HCT116 (cell line): Measurements from ENCODE around the gene UTP11. TPM values are rescaled to one million over a fixed set of nuclear protein-coding genes. Genes with fewer than 3 reads are reported as not detected.

Source experiments
- ATAC-seq: fragments of 200-7000 bp; cut with Tn5 transposase; 2 replicates; pipeline ENCODE4 v1.9.1; 2020; ENCODE audit warnings: mild to moderate bottlenecking, moderate library complexity
- BruUV-seq: library from RNA; stranded (reverse); fragments of 400-500 nt; replicated peaks from 2 replicates; lab custom pipeline; 2021; lab: Mats Ljungman, UMichigan
- CTCF ChIA-PET: fragments of 300-600 bp; sonication (Branson Sonifier 250); formaldehyde crosslinking; loops from one replicate; lab custom pipeline; 2021; ENCODE audit warnings: antibody characterized with exemption; lab: Charles Lee
- POLR2A ChIA-PET: fragments of 300-600, 350-600 bp; sonication (Branson Sonifier 250); formaldehyde crosslinking; loops from one replicate; lab custom pipeline; 2021; ENCODE audit warnings: antibody characterized with exemption; lab: Charles Lee
- RAD21 ChIA-PET, 2 experiments: fragments of 300-600 bp; sonication (Branson Sonifier 250); formaldehyde crosslinking; loops; one replicate each; lab custom pipeline; 2023; ENCODE audit warnings: low total read pairs in 2 of 2; ENCODE audit not compliant: uncharacterized antibody in 2 of 2, unreplicated experiment in 2 of 2, low non-redundant PET in 1 of 2; lab: Charles Lee
- DNase-seq: peaks from one replicate; pipeline ENCODE4 v3.0.0-alpha.2; 2010; ENCODE audit warnings: low read depth, low spot score
- H2AFZ ChIP-seq: fragments of 200-600 bp; shearing (Covaris generic), sonication (generic); 2 replicates; pipeline ENCODE4 v1.6.1; 2017; ENCODE audit warnings: low read depth, mixed run types, mixed read lengths, antibody characterized with exemption, low read length; ENCODE audit not compliant: poor library complexity, severe bottlenecking
- H3K27ac ChIP-seq: 2 replicates; pipeline ENCODE4 v1.5.1; 2012; ENCODE audit warnings: low read depth, low read length
- H3K27me3 ChIP-seq: fragments of 200-600 bp; sonication (generic); 2 replicates; pipeline ENCODE4 v1.6.1; 2016; ENCODE audit warnings: mixed run types, low read length, mixed read lengths; ENCODE audit not compliant: insufficient read depth
- H3K36me3 ChIP-seq, 2 experiments: fragments of 200-500 bp in 1 of 2; fragments of 200-600 bp in 1 of 2; sonication (Bioruptor generic) in 1 of 2; sonication (generic) in 1 of 2; 2 replicates each; pipeline versions ENCODE4 v1.5.1 to v1.6.1; 2014 to 2016; ENCODE audit warnings: low read length in 2 of 2, inconsistent platforms in 1 of 2, mixed read lengths in 1 of 2, mixed run types in 1 of 2; ENCODE audit not compliant: insufficient read depth in 2 of 2, control insufficient read depth in 1 of 2
- H3K4me1 ChIP-seq, 2 experiments: fragments of 200-600 bp in 1 of 2; sonication (generic) in 1 of 2; 2 replicates each; pipeline versions ENCODE4 v1.5.1 to v1.6.1; 2012 to 2017; ENCODE audit warnings: low read length in 2 of 2, inconsistent platforms in 1 of 2, mild to moderate bottlenecking in 1 of 2, mixed read lengths in 1 of 2, mixed run types in 1 of 2, moderate library complexity in 1 of 2; ENCODE audit not compliant: insufficient read depth in 2 of 2, control insufficient read depth in 1 of 2
- H3K4me2 ChIP-seq: fragments of 200-600 bp; sonication (generic); 2 replicates; pipeline ENCODE4 v1.6.1; 2017; ENCODE audit warnings: mixed run types, low read length, mixed read lengths
- H3K4me3 ChIP-seq, 2 experiments: fragments of 200-600 bp in 1 of 2; sonication (generic) in 1 of 2; replicated peaks in 1 of 2; 2 replicates each; pipeline ENCODE4 v1.5.1; 2011 to 2016; ENCODE audit warnings: low read length in 2 of 2, control low read depth in 1 of 2, low read depth in 1 of 2, mild to moderate bottlenecking in 1 of 2, mixed read lengths in 1 of 2, mixed run types in 1 of 2
- H3K79me2 ChIP-seq: fragments of 200-600 bp; sonication (generic); 2 replicates; pipeline ENCODE4 v1.6.1; 2017; ENCODE audit warnings: mild to moderate bottlenecking, mixed run types, low read length, moderate library complexity, mixed read lengths; ENCODE audit not compliant: insufficient read depth
- H3K9ac ChIP-seq: fragments of 200-600 bp; sonication (generic); 2 replicates; pipeline ENCODE4 v1.6.1; 2016; ENCODE audit warnings: low read length, mixed read lengths
- H3K9me2 ChIP-seq: fragments of 200-600 bp; sonication (generic), shearing (Covaris generic); 2 replicates; pipeline ENCODE4 v1.6.1; 2017; ENCODE audit warnings: mixed run types, mild to moderate bottlenecking, moderate library complexity; ENCODE audit not compliant: insufficient read depth
- H3K9me3 ChIP-seq, 2 experiments: fragments of 200-500 bp in 1 of 2; fragments of 200-600 bp in 1 of 2; sonication (Bioruptor generic) in 1 of 2; sonication (generic) in 1 of 2; 2 replicates each; pipeline ENCODE4 v1.6.1; 2014 to 2017; ENCODE audit warnings: low read length in 2 of 2, mixed read lengths in 2 of 2, inconsistent platforms in 1 of 2, low read depth in 1 of 2, mild to moderate bottlenecking in 1 of 2, mixed run types in 1 of 2, moderate library complexity in 1 of 2; ENCODE audit not compliant: control insufficient read depth in 1 of 2, insufficient read depth in 1 of 2
- H4K20me1 ChIP-seq: fragments of 200-600 bp; sonication (generic), shearing (Covaris generic); 2 replicates; pipeline ENCODE4 v1.6.1; 2017; ENCODE audit warnings: mixed run types, mild to moderate bottlenecking, moderate library complexity; ENCODE audit not compliant: insufficient read depth
- CEBPB ChIP-seq: IDR thresholded peaks from 2 replicates; pipeline ENCODE4 v1.6.1; 2012; ENCODE audit warnings: low read depth
- EGR1 ChIP-seq: IDR thresholded peaks from 2 replicates; pipeline ENCODE4 v1.6.1; 2012; ENCODE audit warnings: low read depth
- ELF1 ChIP-seq: IDR thresholded peaks from 2 replicates; pipeline ENCODE4 v1.6.1; 2012; ENCODE audit warnings: low read depth, borderline replicate concordance
- EZH2 ChIP-seq: fragments of 200-600 bp; sonication (generic); IDR thresholded peaks from 2 replicates; pipeline ENCODE4 v1.6.1; 2017; ENCODE audit warnings: antibody characterized with exemption, mixed run types
- EZH2phosphoT487 ChIP-seq: fragments of 200-600 bp; IDR thresholded peaks from 2 replicates; pipeline ENCODE4 v1.6.1; 2018; ENCODE audit warnings: antibody characterized with exemption, borderline replicate concordance
- FOSL1 ChIP-seq: IDR thresholded peaks from 2 replicates; pipeline ENCODE4 v1.6.1; 2012; ENCODE audit warnings: low read depth
- POLR2A ChIP-seq: IDR thresholded peaks from 2 replicates; pipeline ENCODE4 v1.7.0; 2011; ENCODE audit warnings: borderline replicate concordance; ENCODE audit not compliant: insufficient read depth, insufficient read length; ENCODE audit errors: extremely low read depth
- POLR2AphosphoS5 ChIP-seq: IDR thresholded peaks from 2 replicates; pipeline ENCODE4 v1.6.1; 2011; ENCODE audit warnings: mild to moderate bottlenecking, low read depth, low read length, moderate library complexity
- RAD21 ChIP-seq: IDR thresholded peaks from 2 replicates; pipeline ENCODE4 v1.6.1; 2012; ENCODE audit warnings: low read depth, mild to moderate bottlenecking
- REST ChIP-seq: IDR thresholded peaks from 2 replicates; pipeline ENCODE4 v1.6.1; 2012; ENCODE audit warnings: low read depth
- SIN3A ChIP-seq: IDR thresholded peaks from 2 replicates; pipeline ENCODE4 v1.6.1; 2012; ENCODE audit warnings: low read depth
- SP1 ChIP-seq: IDR thresholded peaks from 2 replicates; pipeline ENCODE4 v1.6.1; 2012; ENCODE audit warnings: low read depth
- SRF ChIP-seq: IDR thresholded peaks from 2 replicates; pipeline ENCODE4 v1.6.1; 2012; ENCODE audit warnings: low read depth
- TCF7L2 ChIP-seq: IDR thresholded peaks from 2 replicates; pipeline ENCODE4 v1.7.0; 2011; ENCODE audit warnings: borderline replicate concordance, inconsistent platforms; ENCODE audit not compliant: insufficient read depth, insufficient read length; ENCODE audit errors: extremely low read depth
- intact Hi-C: fragments of 100-400 bp; cut with micrococcal nuclease; formaldehyde crosslinking; loops from 2 replicates; pipeline ENCODE4 v1.10.0; 2022
- total RNA-seq: library from RNA; stranded (reverse); gene quantifications from one replicate; pipeline ENCODE4 v1.2.1, GENCODE V29; 2021; ENCODE audit not compliant: unreplicated experiment
- TF ChIP-seq, protein P1 (sequence below): IDR thresholded peaks from 2 replicates; pipeline ENCODE4 v1.6.1; 2012
- TF ChIP-seq, protein P2 (sequence below): IDR thresholded peaks from 2 replicates; pipeline ENCODE4 v1.6.1; 2011; ENCODE audit warnings: mild to moderate bottlenecking, low read length, moderate library complexity; ENCODE audit not compliant: insufficient replicate concordance; ENCODE audit errors: extremely low read depth
- TF ChIP-seq, protein P3 (sequence below): IDR thresholded peaks from 2 replicates; pipeline ENCODE4 v1.6.1; 2012
- TF ChIP-seq, protein P4 (sequence below), 3 experiments: fragments of 200-600 bp in 1 of 3; sonication (generic) in 1 of 3; IDR thresholded peaks in 2 of 3; conservative IDR thresholded peaks in 1 of 3; 2 replicates each; pipeline ENCODE4 v1.5.1; 2012 to 2017; ENCODE audit warnings: low read depth in 2 of 3, low read length in 2 of 3, antibody characterized with exemption in 1 of 3, borderline replicate concordance in 1 of 3, control low read depth in 1 of 3, mild to moderate bottlenecking in 1 of 3, mixed read lengths in 1 of 3, mixed run types in 1 of 3, moderate library complexity in 1 of 3; ENCODE audit not compliant: insufficient read depth in 1 of 3

The UTP11 gene
- total RNA-seq, 1 experiment from 2014 or later = 47.5 TPM

DNA sequence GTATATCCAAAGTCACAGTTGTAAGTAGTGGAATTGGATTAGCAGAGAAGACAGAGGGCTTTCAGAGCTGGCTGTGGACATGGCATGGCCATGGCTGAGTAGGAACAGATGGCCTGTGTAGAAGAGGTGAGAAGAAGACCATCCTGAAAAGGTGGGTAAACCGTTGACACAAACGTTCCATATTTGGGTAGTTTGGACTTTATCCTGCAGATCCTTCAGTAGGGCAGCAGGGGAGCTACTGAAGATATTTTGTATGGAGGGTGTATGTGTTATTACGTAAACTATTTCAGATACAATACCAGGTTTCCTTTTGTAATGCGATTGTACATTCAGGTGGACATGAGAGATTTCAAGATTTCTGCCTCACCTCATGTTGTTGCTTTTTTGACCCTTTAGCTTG lies 1.6 kb downstream of the UTP11 start:
- Histone ChIP-seq H3K4me1 (peaks cover 15 to 28% of the 10 kb centered on the region in 2 experiments; a peak in 3 of 4 replicates), H3K27ac (no peak overlapping the region; the same call in 1 of the 2 replicates)
- TF ChIP-seq EZH2 = no peak
- TF ChIP-seq, protein P1, sequence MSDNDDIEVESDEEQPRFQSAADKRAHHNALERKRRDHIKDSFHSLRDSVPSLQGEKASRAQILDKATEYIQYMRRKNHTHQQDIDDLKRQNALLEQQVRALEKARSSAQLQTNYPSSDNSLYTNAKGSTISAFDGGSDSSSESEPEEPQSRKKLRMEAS = no peak
- TF ChIP-seq ELF1 = no peak
- no peak for TF ChIP-seq EZH2phosphoT487
- TF ChIP-seq, protein P2, sequence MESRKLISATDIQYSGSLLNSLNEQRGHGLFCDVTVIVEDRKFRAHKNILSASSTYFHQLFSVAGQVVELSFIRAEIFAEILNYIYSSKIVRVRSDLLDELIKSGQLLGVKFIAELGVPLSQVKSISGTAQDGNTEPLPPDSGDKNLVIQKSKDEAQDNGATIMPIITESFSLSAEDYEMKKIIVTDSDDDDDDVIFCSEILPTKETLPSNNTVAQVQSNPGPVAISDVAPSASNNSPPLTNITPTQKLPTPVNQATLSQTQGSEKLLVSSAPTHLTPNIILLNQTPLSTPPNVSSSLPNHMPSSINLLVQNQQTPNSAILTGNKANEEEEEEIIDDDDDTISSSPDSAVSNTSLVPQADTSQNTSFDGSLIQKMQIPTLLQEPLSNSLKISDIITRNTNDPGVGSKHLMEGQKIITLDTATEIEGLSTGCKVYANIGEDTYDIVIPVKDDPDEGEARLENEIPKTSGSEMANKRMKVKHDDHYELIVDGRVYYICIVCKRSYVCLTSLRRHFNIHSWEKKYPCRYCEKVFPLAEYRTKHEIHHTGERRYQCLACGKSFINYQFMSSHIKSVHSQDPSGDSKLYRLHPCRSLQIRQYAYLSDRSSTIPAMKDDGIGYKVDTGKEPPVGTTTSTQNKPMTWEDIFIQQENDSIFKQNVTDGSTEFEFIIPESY = no peak
- no peak for TF ChIP-seq SIN3A
- TF ChIP-seq, protein P3, sequence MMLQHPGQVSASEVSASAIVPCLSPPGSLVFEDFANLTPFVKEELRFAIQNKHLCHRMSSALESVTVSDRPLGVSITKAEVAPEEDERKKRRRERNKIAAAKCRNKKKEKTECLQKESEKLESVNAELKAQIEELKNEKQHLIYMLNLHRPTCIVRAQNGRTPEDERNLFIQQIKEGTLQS = no peak
- no peak for TF ChIP-seq TCF7L2
- TF ChIP-seq CEBPB = no peak
- no peak for TF ChIP-seq POLR2AphosphoS5
- TF ChIP-seq POLR2A = no peak
- TF ChIP-seq REST = no peak
- TF ChIP-seq FOSL1 = no peak
- TF ChIP-seq SP1 = no peak
- TF ChIP-seq SRF = no peak
- TF ChIP-seq RAD21 = no peak
- TF ChIP-seq EGR1 = no peak
- TF ChIP-seq, protein P4, sequence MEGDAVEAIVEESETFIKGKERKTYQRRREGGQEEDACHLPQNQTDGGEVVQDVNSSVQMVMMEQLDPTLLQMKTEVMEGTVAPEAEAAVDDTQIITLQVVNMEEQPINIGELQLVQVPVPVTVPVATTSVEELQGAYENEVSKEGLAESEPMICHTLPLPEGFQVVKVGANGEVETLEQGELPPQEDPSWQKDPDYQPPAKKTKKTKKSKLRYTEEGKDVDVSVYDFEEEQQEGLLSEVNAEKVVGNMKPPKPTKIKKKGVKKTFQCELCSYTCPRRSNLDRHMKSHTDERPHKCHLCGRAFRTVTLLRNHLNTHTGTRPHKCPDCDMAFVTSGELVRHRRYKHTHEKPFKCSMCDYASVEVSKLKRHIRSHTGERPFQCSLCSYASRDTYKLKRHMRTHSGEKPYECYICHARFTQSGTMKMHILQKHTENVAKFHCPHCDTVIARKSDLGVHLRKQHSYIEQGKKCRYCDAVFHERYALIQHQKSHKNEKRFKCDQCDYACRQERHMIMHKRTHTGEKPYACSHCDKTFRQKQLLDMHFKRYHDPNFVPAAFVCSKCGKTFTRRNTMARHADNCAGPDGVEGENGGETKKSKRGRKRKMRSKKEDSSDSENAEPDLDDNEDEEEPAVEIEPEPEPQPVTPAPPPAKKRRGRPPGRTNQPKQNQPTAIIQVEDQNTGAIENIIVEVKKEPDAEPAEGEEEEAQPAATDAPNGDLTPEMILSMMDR (IDR thresholded peaks at IDR 0.05 in 2 of 3, conservative IDR thresholded peaks at IDR 0.05 in 1 of 3; ENCODE audit: borderline replicate concordance in 1 of 3, insufficient read depth in 1 of 3, low read depth in 2 of 3, low read length in 2 of 3) = no peak
- TF ChIP-seq, all 23 proteins: peak for 0
- BruUV-seq = no TSS peak
- Histone ChIP-seq H3K36me3 (peaks cover 20 to 45% of the 10 kb centered on the region in 2 experiments; a peak in 3 of 4 replicates), H3K79me2 (peaks cover 64% of the 10 kb centered on the region), H3K9ac (0 out of 2 replicates have a peak overlapping the region, but pooled peaks have one; percentile 97), H3K9me3 (no peaks in the 10 kb centered on the region), H3K4me2 (peak overlapping the region; percentile 96), H2AFZ (no peak overlapping the region), H3K27me3 (no peaks in the 10 kb centered on the region), H4K20me1 (peaks cover 3% of the 10 kb centered on the region; the same call in 1 of the 2 replicates), H3K9me2 (no peaks in the 10 kb centered on the region), H3K4me3 (peak overlapping the region in 1 of 2 experiments; percentile 95; a peak in 2 of 4 replicates)
- ChIA-PET RAD21 (interaction anchor here in 1 of 2 experiments (0.6 kb wide), 1 partner anchor 139 kb away, joined by 5 read pairs; no protein-coding TSS in a partner anchor), CTCF (no interaction called here), POLR2A (no interaction called here)
- DNase-seq (no peak), ATAC-seq (no peak)
- intact Hi-C loops = loop anchor here (5.0 kb wide), 1 partner anchor 542 kb away; the partner anchor contains the start of gene ZC3H12A
